ENCODE results near the gene PRUNE1. TPM values are rescaled to one million over a fixed set of nuclear protein-coding genes. Genes with fewer than 3 reads are reported as not detected.

PRUNE1 gene
- total RNA-seq, 4 donors from 2014 or later, result 16.5 to 24.2 (median 20.4) TPM

GRCh38 chr1:150981805-150982712 lies 26.2 kb upstream of the PRUNE1 start, which contains the start of gene ANXA9:
ANXA9 (plus strand) TSS chr1:150982292; CDS start chr1:150983106, 814 bp downstream.
- 61% methylated on average over 9 of the region's 12 CpGs for WGBS

GRCh38 chr1:150985179-150985825 lies 22.9 kb upstream of the PRUNE1 start:
- Histone ChIP-seq H3K36me3 (no peaks in the 10 kb centered on the region), H3K4me1 (peaks cover 17% of the 10 kb centered on the region), H3K27me3 (no peaks in the 10 kb centered on the region), H3K4me3 (no peak overlapping the region), H3K27ac (no peak overlapping the region), H3K9me3 (no peaks in the 10 kb centered on the region)
- WGBS, result 92% methylated on average over 2 of the region's 2 CpGs
- TF ChIP-seq POLR2A (IDR thresholded peaks at IDR 0.05) (no peak), POLR2AphosphoS5 (IDR thresholded peaks at IDR 0.05) (no peak)
- no peak for DNase-seq (ENCODE audit: low spot score in 2 of 2)

More at GRCh38 chr1:150981805-150982712, 26.2 kb upstream of the PRUNE1 start, which contains the start of gene ANXA9:
- DNase-seq (ENCODE audit: low spot score in 2 of 2), result no peak
- Histone ChIP-seq H3K27ac (no peak within 1 kb of the TSS), H3K36me3 (no peaks in the 10 kb centered on the region), H3K4me1 (peaks cover 42% of the 10 kb centered on the region), H3K9me3 (no peaks in the 10 kb centered on the region), H3K27me3 (no peaks in the 10 kb centered on the region), H3K4me3 (no peak within 1 kb of the TSS)
- no peak for TF ChIP-seq POLR2AphosphoS5 (IDR thresholded peaks at IDR 0.05)
- TF ChIP-seq EP300 (IDR thresholded peaks at IDR 0.05), result no peak
- no peak for TF ChIP-seq POLR2A (IDR thresholded peaks at IDR 0.05)
- no peak for TF ChIP-seq CTCF (IDR thresholded peaks at IDR 0.05)

GRCh38 chr1:150987924-150988323 lies 20.3 kb upstream of the PRUNE1 start:
- Histone ChIP-seq H3K4me3 (no peak overlapping the region), H3K27me3 (no peaks in the 10 kb centered on the region), H3K9me3 (no peaks in the 10 kb centered on the region), H3K27ac (no peak overlapping the region), H3K4me1 (no peaks in the 10 kb centered on the region), H3K36me3 (no peaks in the 10 kb centered on the region)
- TF ChIP-seq CTCF (IDR thresholded peaks at IDR 0.05) (no peak), POLR2AphosphoS5 (IDR thresholded peaks at IDR 0.05) (no peak), POLR2A (IDR thresholded peaks at IDR 0.05) (no peak), EP300 (IDR thresholded peaks at IDR 0.05) (no peak)
- 94% methylated on average over 7 of the region's 7 CpGs for WGBS
- no peak for DNase-seq (ENCODE audit: low spot score in 2 of 2)

- H3K9me3 ChIP-seq, result no peaks in the 10 kb centered on the region
- H3K27ac ChIP-seq, result no peak overlapping the region
- no peak overlapping the region for H3K4me3 ChIP-seq
- 61% methylated on average over 4 of the region's 4 CpGs for WGBS
- peaks cover 9% of the 10 kb centered on the region for H3K36me3 ChIP-seq
- TF ChIP-seq CTCF (IDR thresholded peaks at IDR 0.05) (no peak), POLR2A (IDR thresholded peaks at IDR 0.05) (no peak), EP300 (IDR thresholded peaks at IDR 0.05) (no peak), POLR2AphosphoS5 (IDR thresholded peaks at IDR 0.05) (no peak)
- H3K4me1 ChIP-seq, result peaks cover 15% of the 10 kb centered on the region
- H3K27me3 ChIP-seq, result no peaks in the 10 kb centered on the region
- no peak for DNase-seq (ENCODE audit: low spot score in 2 of 2)
These were observed 15.6 kb upstream of the PRUNE1 start for GRCh38 chr1:150992626-150993025.

- H3K27ac ChIP-seq, result no peak overlapping the region
- TF ChIP-seq EP300 (IDR thresholded peaks at IDR 0.05) (no peak), CTCF (IDR thresholded peaks at IDR 0.05) (no peak), POLR2AphosphoS5 (IDR thresholded peaks at IDR 0.05) (no peak), POLR2A (IDR thresholded peaks at IDR 0.05) (no peak)
- no peaks in the 10 kb centered on the region for H3K9me3 ChIP-seq
- DNase-seq (ENCODE audit: low spot score in 2 of 2), result no peak
- H3K36me3 ChIP-seq, result peaks cover 26% of the 10 kb centered on the region
- no peaks in the 10 kb centered on the region for H3K27me3 ChIP-seq
- H3K4me3 ChIP-seq, result no peak overlapping the region
- 85% methylated on average over 3 of the region's 3 CpGs for WGBS
- H3K4me1 ChIP-seq, result peaks cover 15% of the 10 kb centered on the region
These were observed 14.0 kb upstream of the PRUNE1 start for GRCh38 chr1:150994248-150994647.
